ENCODE results near the gene TMEM217.

Gene TMEM217

GRCh38 chr6:37177077-37177934 lies 80.6 kb downstream of the TMEM217 start:
- TF ChIP-seq FOXP2 (optimal IDR thresholded peaks at IDR 0.05; ENCODE audit: borderline replicate concordance, extremely low read depth, extremely low read length, insufficient read depth) (no peak), SIN3A (IDR thresholded peaks at IDR 0.05; ENCODE audit: borderline replicate concordance, insufficient read depth, low read length) (no peak), POLR2AphosphoS5 (IDR thresholded peaks at IDR 0.05; ENCODE audit: low read depth, low read length) (no peak), REST (IDR thresholded peaks at IDR 0.05; ENCODE audit: insufficient read depth in 1 of 2, low read depth in 2 of 2, low read length in 2 of 2) (no peak), TAF1 (IDR thresholded peaks at IDR 0.05; ENCODE audit: borderline replicate concordance, insufficient read depth, low read length) (no peak)

- TF ChIP-seq TAF1 (IDR thresholded peaks at IDR 0.05; ENCODE audit: borderline replicate concordance, insufficient read depth, low read length) (no peak), FOXP2 (optimal IDR thresholded peaks at IDR 0.05; ENCODE audit: borderline replicate concordance, extremely low read depth, extremely low read length, insufficient read depth) (no peak), REST (IDR thresholded peaks at IDR 0.05; ENCODE audit: insufficient read depth in 1 of 2, low read depth in 2 of 2, low read length in 2 of 2) (no peak), SIN3A (IDR thresholded peaks at IDR 0.05; ENCODE audit: borderline replicate concordance, insufficient read depth, low read length) (no peak), POLR2AphosphoS5 (IDR thresholded peaks at IDR 0.05; ENCODE audit: low read depth, low read length) (no peak)
These were observed 81.5 kb downstream of the TMEM217 start for GRCh38 chr6:37176268-37177076.

GRCh38 chr6:37175332-37176267 lies 82.3 kb downstream of the TMEM217 start:
- TF ChIP-seq TAF1 (IDR thresholded peaks at IDR 0.05; ENCODE audit: borderline replicate concordance, insufficient read depth, low read length) (no peak), FOXP2 (optimal IDR thresholded peaks at IDR 0.05; ENCODE audit: borderline replicate concordance, extremely low read depth, extremely low read length, insufficient read depth) (no peak), REST (IDR thresholded peaks at IDR 0.05; ENCODE audit: insufficient read depth in 1 of 2, low read depth in 2 of 2, low read length in 2 of 2) (no peak), POLR2AphosphoS5 (IDR thresholded peaks at IDR 0.05; ENCODE audit: low read depth, low read length) (no peak), SIN3A (IDR thresholded peaks at IDR 0.05; ENCODE audit: borderline replicate concordance, insufficient read depth, low read length) (no peak)

DNA sequence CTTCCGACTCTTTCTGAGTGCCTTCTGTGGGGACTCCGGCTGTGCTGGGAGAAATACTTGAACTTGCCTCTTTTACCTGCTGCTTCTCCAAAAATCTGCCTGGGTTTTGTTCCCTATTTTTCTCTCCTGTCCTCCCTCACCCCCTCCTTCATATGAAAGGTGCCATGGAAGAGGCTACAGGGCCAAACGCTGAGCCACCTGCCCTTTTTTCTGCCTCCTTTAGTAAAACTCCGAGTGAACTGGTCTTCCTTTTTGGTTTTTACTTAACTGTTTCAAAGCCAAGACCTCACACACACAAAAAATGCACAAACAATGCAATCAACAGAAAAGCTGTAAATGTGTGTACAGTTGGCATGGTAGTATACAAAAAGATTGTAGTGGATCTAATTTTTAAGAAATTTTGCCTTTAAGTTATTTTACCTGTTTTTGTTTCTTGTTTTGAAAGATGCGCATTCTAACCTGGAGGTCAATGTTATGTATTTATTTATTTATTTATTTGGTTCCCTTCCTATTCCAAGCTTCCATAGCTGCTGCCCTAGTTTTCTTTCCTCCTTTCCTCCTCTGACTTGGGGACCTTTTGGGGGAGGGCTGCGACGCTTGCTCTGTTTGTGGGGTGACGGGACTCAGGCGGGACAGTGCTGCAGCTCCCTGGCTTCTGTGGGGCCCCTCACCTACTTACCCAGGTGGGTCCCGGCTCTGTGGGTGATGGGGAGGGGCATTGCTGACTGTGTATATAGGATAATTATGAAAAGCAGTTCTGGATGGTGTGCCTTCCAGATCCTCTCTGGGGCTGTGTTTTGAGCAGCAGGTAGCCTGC lies 83.2 kb downstream of the TMEM217 start:
- TF ChIP-seq REST (IDR thresholded peaks at IDR 0.05; ENCODE audit: insufficient read depth in 1 of 2, low read depth in 2 of 2, low read length in 2 of 2) (no peak), TAF1 (IDR thresholded peaks at IDR 0.05; ENCODE audit: borderline replicate concordance, insufficient read depth, low read length) (no peak), POLR2AphosphoS5 (IDR thresholded peaks at IDR 0.05; ENCODE audit: low read depth, low read length) (no peak), FOXP2 (optimal IDR thresholded peaks at IDR 0.05; ENCODE audit: borderline replicate concordance, extremely low read depth, extremely low read length, insufficient read depth) (no peak), SIN3A (IDR thresholded peaks at IDR 0.05; ENCODE audit: borderline replicate concordance, insufficient read depth, low read length) (no peak)
